Sigmoid colon (tissue), 7 donors: ENCODE measurements around the gene MAPKBP1. TPM values are rescaled to one million over a fixed set of nuclear protein-coding genes. Genes with fewer than 3 reads are reported as not detected.

Source experiments
- DNase-seq: peaks from one replicate; pipeline ENCODE4 v3.0.0-alpha.2; 2019
- H3K27ac ChIP-seq, 4 donors: fragments of 200-600 bp; sonication (generic); one replicate each; pipeline ENCODE4 v1.5.1; 2016 to 2019; ENCODE audit warnings: mild to moderate bottlenecking in 1 of 4
- H3K27me3 ChIP-seq, 3 donors: fragments of 200-600 bp; sonication (generic); one replicate each; pipeline ENCODE4 v1.5.1; 2019; ENCODE audit warnings: mild to moderate bottlenecking in 1 of 3
- H3K36me3 ChIP-seq, 4 donors: fragments of 200-600 bp; sonication (generic); one replicate each; pipeline ENCODE4 v1.5.1; 2016 to 2019
- H3K4me1 ChIP-seq, 4 donors: fragments of 200-600 bp; sonication (generic); one replicate each; pipeline ENCODE4 v1.5.1; 2017 to 2019
- H3K4me3 ChIP-seq, 4 donors: fragments of 200-600 bp; sonication (generic); one replicate each; pipeline ENCODE4 v1.5.1; 2017 to 2019; ENCODE audit warnings: mild to moderate bottlenecking in 2 of 4, moderate library complexity in 1 of 4
- H3K9me3 ChIP-seq, 4 donors: fragments of 200-600 bp in 3 of 4; sonication (generic) in 3 of 4; one replicate each; pipeline versions ENCODE4 v1.5.1 to v1.6.1; 2013 to 2019
- EP300 ChIP-seq, 4 donors: sonication (generic); formaldehyde crosslinking; IDR thresholded peaks; one replicate each; pipeline ENCODE4 v1.6.1; 2017; ENCODE audit warnings: antibody characterized with exemption in 4 of 4
- POLR2A ChIP-seq, 2 donors: fragments of 450-650 bp; IDR thresholded peaks; one replicate each; pipeline ENCODE4 v1.6.1; 2016; ENCODE audit warnings: antibody characterized with exemption in 2 of 2, mild to moderate bottlenecking in 2 of 2, moderate library complexity in 2 of 2
- POLR2AphosphoS5 ChIP-seq, 4 donors: sonication (generic); formaldehyde crosslinking; IDR thresholded peaks; one replicate each; pipeline ENCODE4 v1.6.1; 2017; ENCODE audit warnings: antibody characterized with exemption in 4 of 4
- WGBS, 2 donors: extraction: QIAGEN DNeasy Blood & Tissue Kit; methylation state at CpG; one replicate each; pipeline ENCODE4 v1.1.7; 2013; 5-methylcytosine and 5-hydroxymethylcytosine counted together
- intact Hi-C: fragments of 100-400 bp; cut with DNase I; formaldehyde crosslinking; loops from one replicate; pipeline ENCODE4 v1.15.1; 2023
- polyA plus RNA-seq, 3 donors: library from polyadenylated mRNA; stranded (reverse); fragments of 200-250 nt; gene quantifications; one replicate each; pipeline ENCODE4 v1.2.3, GENCODE V29; 2013
- total RNA-seq, 4 donors: library from RNA; depleted of rRNA; stranded (reverse); fragments of >200 nt; gene quantifications; one replicate each; pipeline ENCODE4 v1.1.0, GENCODE V29; 2016
- TF ChIP-seq, protein P1 (sequence below), 4 experiments: fragments of 450-650 bp in 3 of 4; fragments of 200-600 bp in 1 of 4; IDR thresholded peaks; one replicate each; pipeline ENCODE4 v1.5.1; 2016 to 2019; ENCODE audit warnings: antibody characterized with exemption in 4 of 4, mild to moderate bottlenecking in 3 of 4, moderate library complexity in 2 of 4
- donor health status: healthy with polysubstance abuse.
- donor health status: Bipolar disorder and iron deficiency.
- donor health status: healthy.

MAPKBP1 gene
- total and polyA plus RNA-seq, 7 donors: 2.3 to 42.7 (median 15.0) TPM

DNA sequence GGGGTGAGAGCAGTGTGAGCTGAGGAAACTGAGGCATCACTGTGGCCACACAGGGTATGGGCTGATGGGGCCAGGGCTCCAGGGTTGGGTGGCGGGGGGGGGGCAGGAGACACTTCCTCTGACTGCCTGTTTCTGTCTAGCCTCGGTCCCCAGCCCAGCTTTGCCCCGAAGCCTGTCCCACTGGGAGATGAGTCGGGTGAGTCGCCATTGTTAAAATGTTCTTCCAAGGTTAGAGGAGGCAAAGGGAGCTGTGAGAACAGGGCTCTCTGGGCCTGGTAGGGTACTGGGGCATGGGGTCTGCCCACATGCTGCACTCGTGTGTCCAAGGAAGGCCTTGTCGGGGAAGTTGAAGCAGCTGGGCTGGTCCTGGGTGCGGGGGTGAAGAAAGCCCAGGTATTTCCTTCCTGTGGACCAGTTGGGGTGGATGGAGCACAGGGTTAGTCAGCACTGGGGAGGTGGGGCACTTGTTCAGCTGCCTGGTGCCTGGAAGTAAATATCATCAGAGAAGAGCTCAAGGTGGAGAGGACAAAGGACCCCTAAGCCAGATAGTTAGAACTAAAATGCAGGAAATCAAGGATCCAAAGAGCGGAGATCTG is 45.3 kb downstream of the MAPKBP1 start:
- H3K4me3 ChIP-seq: no peak overlapping the region
- H3K27ac ChIP-seq: no peak overlapping the region
- intact Hi-C loops: no loop called here
- no peaks in the 10 kb centered on the region for H3K4me1 ChIP-seq
- DNase-seq: peak; percentile 50
- TF ChIP-seq POLR2AphosphoS5 (IDR thresholded peaks at IDR 0.05) (no peak), EP300 (IDR thresholded peaks at IDR 0.05) (no peak), POLR2A (IDR thresholded peaks at IDR 0.05) (no peak)
- TF ChIP-seq, protein P1, sequence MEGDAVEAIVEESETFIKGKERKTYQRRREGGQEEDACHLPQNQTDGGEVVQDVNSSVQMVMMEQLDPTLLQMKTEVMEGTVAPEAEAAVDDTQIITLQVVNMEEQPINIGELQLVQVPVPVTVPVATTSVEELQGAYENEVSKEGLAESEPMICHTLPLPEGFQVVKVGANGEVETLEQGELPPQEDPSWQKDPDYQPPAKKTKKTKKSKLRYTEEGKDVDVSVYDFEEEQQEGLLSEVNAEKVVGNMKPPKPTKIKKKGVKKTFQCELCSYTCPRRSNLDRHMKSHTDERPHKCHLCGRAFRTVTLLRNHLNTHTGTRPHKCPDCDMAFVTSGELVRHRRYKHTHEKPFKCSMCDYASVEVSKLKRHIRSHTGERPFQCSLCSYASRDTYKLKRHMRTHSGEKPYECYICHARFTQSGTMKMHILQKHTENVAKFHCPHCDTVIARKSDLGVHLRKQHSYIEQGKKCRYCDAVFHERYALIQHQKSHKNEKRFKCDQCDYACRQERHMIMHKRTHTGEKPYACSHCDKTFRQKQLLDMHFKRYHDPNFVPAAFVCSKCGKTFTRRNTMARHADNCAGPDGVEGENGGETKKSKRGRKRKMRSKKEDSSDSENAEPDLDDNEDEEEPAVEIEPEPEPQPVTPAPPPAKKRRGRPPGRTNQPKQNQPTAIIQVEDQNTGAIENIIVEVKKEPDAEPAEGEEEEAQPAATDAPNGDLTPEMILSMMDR (IDR thresholded peaks at IDR 0.05): no peak
- 93 to 95% methylated on average over 9 of the region's 9 CpGs for WGBS, 2 donors
- peaks cover 46 to 100% (median 68%) of the 10 kb centered on the region in 4 donors for H3K36me3 ChIP-seq
- H3K27me3 ChIP-seq: no peaks in the 10 kb centered on the region
- no peaks in the 10 kb centered on the region for H3K9me3 ChIP-seq

DNA sequence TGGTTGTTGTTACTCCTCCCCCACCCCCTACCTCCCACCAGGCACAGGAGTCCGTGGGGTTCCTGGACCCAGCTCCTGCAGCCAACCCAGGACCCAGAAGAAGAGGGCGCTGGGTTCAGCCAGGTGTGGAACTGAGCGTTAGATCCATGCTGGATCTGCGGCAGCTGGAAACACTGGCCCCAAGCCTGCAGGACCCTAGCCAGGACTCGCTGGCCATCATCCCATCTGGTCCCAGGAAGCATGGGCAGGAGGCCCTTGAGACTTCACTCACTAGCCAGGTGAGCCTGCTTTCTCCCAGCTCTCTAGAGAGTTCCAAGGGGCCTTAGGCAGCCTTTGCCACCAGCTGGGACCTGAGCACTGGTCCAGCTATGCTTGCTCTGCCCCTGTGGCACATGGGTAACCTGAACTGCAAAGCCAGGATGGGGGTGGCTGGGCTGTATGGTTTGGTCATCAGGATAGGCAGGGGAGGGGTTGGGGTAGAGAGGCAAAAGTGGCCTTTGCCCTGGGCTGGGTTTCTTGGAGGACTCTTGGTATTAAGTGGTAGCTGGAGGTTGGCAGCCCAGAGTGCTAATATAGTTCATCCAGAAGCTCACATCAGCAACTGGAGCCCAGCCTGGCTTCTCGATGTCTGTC is 46.6 kb downstream of the MAPKBP1 start:
- WGBS, 2 donors: 90% methylated on average over 6 of the region's 6 CpGs
- TF ChIP-seq, protein P1 (IDR thresholded peaks at IDR 0.05): no peak
- TF ChIP-seq POLR2AphosphoS5 (IDR thresholded peaks at IDR 0.05) (no peak), POLR2A (IDR thresholded peaks at IDR 0.05) (no peak), EP300 (IDR thresholded peaks at IDR 0.05) (no peak)
- Histone ChIP-seq H3K36me3 (peaks cover 46 to 100% (median 65%) of the 10 kb centered on the region in 4 donors), H3K27me3 (no peaks in the 10 kb centered on the region), H3K4me3 (no peak overlapping the region), H3K9me3 (no peaks in the 10 kb centered on the region), H3K4me1 (no peaks in the 10 kb centered on the region), H3K27ac (no peak overlapping the region)
- intact Hi-C loops: no loop called here
- peak; percentile 55 for DNase-seq

DNA sequence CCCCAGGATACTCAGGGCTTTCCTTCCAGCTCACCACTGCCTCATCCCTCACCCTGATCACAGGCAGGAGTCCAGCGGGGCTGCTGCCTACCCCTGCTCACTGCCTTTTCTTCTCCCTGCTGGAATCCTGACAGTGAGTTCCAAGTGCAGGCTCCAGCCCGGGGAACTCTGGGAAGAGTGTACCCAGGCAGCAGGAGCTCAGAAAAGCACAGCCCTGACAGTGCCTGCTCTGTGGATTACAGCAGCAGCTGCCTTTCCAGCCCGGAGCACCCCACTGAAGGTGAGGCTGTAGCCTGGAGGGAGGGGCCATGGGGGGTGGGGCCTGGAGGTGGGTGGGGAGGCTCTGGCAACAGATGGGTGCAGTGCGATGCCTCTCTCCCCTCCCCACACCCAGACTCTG is 47.5 kb downstream of the MAPKBP1 start:
- 80 to 87% methylated on average over 4 of the region's 4 CpGs for WGBS, 2 donors
- no peak overlapping the region for H3K4me3 ChIP-seq
- TF ChIP-seq EP300 (IDR thresholded peaks at IDR 0.05) (no peak), POLR2A (IDR thresholded peaks at IDR 0.05) (no peak), POLR2AphosphoS5 (IDR thresholded peaks at IDR 0.05) (no peak)
- TF ChIP-seq, protein P1 (IDR thresholded peaks at IDR 0.05): no peak
- H3K4me1 ChIP-seq: no peaks in the 10 kb centered on the region
- H3K27me3 ChIP-seq: no peaks in the 10 kb centered on the region
- H3K36me3 ChIP-seq: peaks cover 39 to 93% (median 63%) of the 10 kb centered on the region in 4 donors
- H3K9me3 ChIP-seq: no peaks in the 10 kb centered on the region
- intact Hi-C loops: no loop called here
- no peak overlapping the region for H3K27ac ChIP-seq
- no peak for DNase-seq

DNA sequence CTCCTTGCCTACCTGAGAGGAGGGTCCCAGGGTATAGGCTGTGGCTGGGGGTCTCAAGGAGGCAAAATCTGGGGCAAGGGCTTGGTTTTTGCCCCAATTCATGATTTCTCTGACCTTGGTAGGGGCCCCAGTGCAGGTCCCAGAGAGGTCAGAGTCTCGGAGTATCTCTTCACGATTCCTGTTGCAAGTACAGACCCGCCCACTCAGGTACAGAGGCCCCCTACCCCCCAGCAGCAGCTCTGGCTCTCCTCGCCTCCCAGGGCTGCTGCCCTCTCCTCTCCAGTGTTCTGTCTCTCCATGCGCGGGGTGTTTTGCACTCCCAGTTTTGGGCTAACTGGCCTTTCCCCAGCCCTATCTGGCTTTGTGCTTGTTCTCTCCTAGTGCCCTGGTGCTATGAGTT is 48.2 kb downstream of the MAPKBP1 start:
- 94 to 97% methylated on average over 6 of the region's 6 CpGs for WGBS, 2 donors
- Histone ChIP-seq H3K9me3 (no peaks in the 10 kb centered on the region), H3K27ac (no peak overlapping the region), H3K4me3 (no peak overlapping the region), H3K27me3 (no peaks in the 10 kb centered on the region), H3K36me3 (peaks cover 33 to 86% (median 57%) of the 10 kb centered on the region in 4 donors), H3K4me1 (peaks cover 0 to 5% (median 5%) of the 10 kb centered on the region in 4 donors)
- intact Hi-C loops: no loop called here
- DNase-seq: no peak
- TF ChIP-seq POLR2AphosphoS5 (IDR thresholded peaks at IDR 0.05) (no peak), EP300 (IDR thresholded peaks at IDR 0.05) (no peak), POLR2A (IDR thresholded peaks at IDR 0.05) (no peak)
- TF ChIP-seq, protein P1 (IDR thresholded peaks at IDR 0.05): no peak
